Activated T-helper 9 cell treated with anti-CD3 and anti-CD28 coated beads, Interleukin-2, amount 50 U/mL, for 16 hours (primary cell): ENCODE results near the gene LLGL2.

Experiments
- DNase-seq: peaks from one replicate; pipeline ENCODE4 v3.0.0-alpha.2; 2020; ENCODE audit warnings: low read depth

The LLGL2 gene

DNA sequence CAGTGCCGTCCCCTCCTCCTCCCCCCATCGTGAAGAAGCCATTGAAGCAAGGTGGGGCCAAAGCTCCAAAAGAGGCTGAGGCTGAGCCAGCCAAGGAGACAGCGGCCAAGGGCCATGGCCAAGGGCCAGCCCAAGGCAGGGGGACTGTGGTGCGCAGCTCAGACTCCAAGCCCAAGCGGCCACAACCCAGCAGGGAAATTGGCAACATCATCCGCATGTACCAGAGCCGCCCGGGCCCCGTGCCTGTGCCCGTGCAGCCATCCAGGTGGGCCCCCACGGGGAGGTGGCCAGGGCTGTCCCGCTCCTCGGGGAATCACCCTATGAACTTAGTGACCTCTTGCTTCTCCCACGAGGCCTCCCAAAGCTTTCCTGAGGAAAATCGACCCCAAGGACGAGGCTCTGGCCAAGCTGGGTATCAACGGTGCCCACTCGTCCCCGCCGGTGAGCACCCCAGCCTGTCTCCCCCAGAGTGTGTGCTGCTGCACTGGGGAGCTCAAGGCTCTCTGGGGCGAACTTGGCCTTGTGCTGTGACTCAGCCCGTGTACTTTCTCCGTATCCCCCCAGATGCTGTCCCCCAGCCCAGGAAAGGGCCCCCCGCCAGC lies 91.1 kb downstream of the LLGL2 start:
- DNase-seq, result no peak

DNA sequence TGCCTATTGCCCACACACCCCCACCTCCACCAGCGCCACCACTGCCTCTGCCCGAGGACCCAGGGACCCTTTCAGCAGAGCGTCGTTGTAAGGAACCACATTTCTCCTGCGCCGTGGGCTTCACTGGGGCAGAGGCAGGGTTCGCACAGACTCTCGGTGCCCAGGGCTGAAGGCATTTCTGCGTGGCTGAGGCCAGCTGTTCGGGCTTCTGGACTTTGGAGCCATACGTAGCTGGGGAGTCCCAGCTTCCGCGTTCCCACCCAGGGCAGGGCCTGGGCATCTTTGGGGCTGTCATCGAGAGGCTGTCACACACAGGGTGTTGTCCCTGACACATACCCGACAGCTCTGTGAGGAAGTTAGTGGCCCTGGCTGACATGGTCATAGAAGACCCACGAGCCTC lies 91.7 kb downstream of the LLGL2 start:
- DNase-seq, result no peak

DNA sequence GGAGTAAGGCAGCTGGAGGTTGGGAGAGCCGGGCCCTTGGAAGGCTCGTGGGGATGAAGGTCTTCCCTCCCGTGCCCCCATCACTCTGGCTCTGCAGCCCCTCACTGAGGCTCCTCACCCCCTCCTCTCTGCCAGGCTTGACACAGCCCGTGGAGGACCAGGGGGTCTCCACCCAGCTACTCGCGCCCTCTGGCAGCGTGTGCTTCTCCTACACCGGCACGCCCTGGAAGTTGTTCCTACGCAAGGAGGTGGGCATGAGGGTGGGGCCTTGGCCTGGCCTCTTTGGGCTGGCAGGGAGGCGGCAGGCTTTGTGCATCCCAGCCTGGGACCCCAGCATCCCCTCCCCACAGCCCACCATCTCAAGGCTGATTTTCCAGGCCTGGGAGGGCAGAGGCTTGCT lies 92.2 kb downstream of the LLGL2 start:
- no peak for DNase-seq

DNA sequence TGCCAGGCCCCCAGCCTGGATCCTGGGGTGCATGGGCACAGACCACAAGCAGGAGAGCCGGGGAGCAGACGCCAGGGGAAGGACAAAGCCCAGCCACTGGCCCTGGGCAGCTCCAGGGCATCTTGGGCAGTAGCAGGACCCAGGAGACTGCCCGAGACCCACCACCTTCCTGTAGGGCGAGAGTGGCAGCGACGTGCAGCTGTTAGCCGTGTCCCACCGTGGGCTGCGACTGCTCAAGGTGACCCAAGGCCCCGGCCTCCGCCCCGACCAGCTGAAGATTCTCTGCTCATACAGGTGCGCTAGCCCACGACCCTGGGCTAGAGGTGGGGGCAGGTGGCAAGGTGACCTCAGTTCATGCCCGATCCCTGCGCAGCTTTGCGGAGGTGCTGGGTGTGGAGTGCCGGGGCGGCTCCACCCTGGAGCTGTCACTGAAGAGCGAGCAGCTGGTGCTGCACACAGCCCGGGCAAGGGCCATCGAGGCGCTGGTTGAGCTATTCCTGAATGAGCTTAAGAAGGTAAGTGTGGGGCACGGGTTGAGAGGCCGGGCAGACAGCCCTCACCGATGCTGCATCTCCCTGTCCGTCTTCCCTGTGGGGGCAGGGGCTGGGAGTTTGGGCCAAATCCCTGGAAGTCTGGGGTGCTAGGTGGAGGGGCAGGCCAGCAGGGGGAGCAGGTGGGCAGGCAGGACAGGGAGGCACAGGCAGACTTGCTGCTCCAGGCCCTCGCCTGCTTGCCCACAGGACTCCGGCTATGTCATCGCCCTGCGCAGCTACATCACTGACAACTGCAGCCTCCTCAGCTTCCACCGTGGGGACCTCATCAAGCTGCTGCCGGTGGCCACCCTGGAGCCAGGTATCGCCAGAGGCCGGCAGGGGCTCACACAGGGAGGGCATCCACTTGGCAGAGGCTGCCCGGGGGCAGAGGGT lies 94.3 kb downstream of the LLGL2 start:
- DNase-seq, result no peak

DNA sequence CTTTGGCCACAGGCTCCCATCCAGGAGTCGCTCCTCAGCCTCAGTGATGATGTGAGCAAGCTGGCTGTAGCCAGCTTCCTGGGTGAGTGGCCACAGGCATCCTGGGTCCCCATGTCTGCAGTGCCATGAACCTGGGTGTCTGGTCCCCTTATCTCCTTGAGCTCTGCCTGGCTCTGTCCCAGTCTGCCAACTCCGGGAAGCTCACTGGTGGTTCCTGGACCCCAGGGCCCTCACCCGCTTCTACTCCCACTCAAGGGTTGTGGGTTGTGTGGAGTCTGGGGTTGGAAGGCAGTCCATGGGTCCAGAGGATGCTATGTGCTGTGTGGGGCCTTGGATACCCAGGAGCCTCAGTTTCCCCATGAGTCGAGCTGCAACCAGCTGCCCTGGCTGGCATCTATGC lies 96.0 kb downstream of the LLGL2 start:
- DNase-seq, result no peak

DNA sequence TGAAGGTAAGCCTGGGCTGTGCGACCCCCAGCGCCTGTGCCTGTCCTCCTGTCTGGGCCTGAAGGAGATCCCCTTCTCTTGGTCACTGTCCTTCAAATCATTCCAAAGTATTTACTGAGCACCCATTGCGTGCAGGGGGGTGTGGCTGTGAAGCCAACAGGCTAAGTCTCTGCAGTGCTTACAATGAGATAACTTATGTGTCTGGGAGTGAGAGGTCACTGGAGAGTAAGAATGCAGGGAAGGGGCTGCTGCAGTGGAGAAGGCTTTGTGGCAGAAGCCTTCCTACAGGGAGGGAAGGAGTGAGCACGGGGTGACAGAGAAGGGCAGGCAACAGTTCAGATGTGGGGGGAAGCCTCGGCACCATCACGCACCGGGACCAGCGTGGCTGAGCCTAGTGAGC lies 96.6 kb downstream of the LLGL2 start:
- DNase-seq, result no peak

DNA sequence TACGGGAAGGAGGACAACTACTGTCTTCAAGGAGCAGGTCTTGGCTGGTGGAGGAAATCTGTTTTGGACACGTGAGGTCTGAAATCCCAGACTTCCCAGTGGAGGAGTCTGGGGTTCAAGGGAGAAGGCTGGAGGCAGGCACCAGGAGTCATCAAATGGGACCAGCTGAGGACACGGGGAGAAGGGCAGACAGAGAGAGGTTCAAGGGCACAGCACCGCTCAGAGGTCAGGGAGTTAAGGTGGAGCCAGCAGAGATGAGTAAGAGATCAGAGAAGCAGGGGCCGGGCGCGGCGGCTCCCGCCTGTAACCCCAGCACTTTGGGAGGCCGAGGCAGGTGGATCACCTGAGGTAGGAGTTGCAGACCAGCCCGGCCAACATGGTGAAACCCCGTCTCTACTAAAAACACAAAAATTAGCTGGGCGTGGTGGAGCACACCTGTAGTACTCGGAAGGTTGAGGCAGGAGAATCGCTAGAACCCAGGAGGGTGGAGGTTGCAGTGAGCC lies 97.3 kb downstream of the LLGL2 start:
- DNase-seq, result no peak

DNA sequence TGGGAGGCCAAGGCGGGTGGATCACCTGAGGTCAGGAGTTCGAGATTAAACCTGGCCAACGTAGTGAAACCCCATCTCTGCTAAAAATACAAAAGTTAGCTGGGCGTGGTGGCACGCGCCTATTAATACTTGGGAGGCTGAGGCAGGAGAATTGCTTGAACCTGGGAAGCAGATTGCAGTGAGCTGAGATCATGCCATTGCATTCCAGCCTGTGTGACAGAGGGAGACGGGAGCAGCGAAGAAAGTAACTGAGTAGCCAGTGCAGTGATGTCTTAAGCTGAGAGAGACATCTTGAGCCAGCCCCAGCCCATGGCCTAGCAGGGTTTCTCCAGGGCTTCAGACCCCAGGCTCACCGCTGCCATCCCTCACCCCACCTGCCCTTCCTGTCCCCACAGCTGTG lies 97.9 kb downstream of the LLGL2 start:
- DNase-seq, result no peak

DNA sequence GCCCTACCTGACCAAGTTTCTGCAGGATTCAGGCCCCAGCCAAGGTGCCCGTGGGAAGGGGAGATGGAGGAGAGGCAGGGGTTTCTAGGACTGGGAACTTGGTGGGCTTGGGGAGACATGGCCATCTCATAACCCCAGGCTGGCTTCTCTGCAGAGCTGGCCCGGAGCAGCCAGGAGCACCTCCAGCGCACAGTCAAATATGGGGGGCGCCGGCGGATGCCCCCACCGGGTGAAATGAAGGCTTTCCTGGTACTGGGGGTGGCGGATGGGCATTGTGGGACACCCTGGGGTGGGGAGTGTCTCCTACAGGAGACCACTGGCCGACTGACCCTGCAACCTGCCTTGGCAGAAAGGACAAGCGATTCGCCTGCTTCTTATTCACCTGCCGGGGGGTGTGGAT lies 98.5 kb downstream of the LLGL2 start:
- DNase-seq, result no peak
